PC-3 (cell line): ENCODE results near the gene ISYNA1.

Experiments used
- CTCF ChIP-seq: fragments of 300-600 bp; sonication (generic); conservative IDR thresholded peaks from 2 replicates; pipeline ENCODE4 v1.5.1; 2017; ENCODE audit warnings: antibody characterized with exemption, low read depth, mild to moderate bottlenecking, low read length
- EZH2 ChIP-seq: fragments of 300-600 bp; sonication (generic); IDR thresholded peaks from one replicate; pipeline ENCODE4 v1.6.1; 2017; ENCODE audit warnings: antibody characterized with exemption, mild to moderate bottlenecking, low read length; ENCODE audit not compliant: unreplicated experiment

- TF ChIP-seq CTCF (no peak), EZH2 (no peak)
Measured at GRCh38 chr19:18396471-18397241, 41.3 kb downstream of the ISYNA1 start.
